ENCODE data around the gene PLEKHD1. TPM values are rescaled to one million over a fixed set of nuclear protein-coding genes. Genes with fewer than 3 reads are reported as not detected.

The PLEKHD1 gene
- total and polyA plus RNA-seq, 7 experiments from 2014 or later, result 0.07 to 0.74 (median 0.26) TPM; not detected in 1

GRCh38 chr14:69573831-69574262 is 89.3 kb downstream of the PLEKHD1 start:
- no peak overlapping the region for H3K27ac Mint-ChIP-seq
- Histone ChIP-seq H3K27me3 (ENCODE audit: control insufficient read depth in 2 of 2, insufficient read depth in 2 of 2, low read length in 2 of 2) (peaks cover 0 to 6% of the 10 kb centered on the region in 2 donors), H3K27ac (ENCODE audit: low read depth, low read length) (no peak overlapping the region), H3K4me1 (ENCODE audit: control insufficient read depth in 2 of 2, insufficient read depth in 2 of 2, low read length in 2 of 2) (peaks cover 9 to 16% of the 10 kb centered on the region in 2 donors), H3K9me3 (ENCODE audit: control insufficient read depth in 2 of 3, low read length in 3 of 3) (no peaks in the 10 kb centered on the region), H3K4me3 (ENCODE audit: low read length) (peak overlapping the region; percentile 13), H3K36me3 (ENCODE audit: control insufficient read depth in 2 of 3, insufficient read depth in 3 of 3, low read length in 3 of 3) (no peaks in the 10 kb centered on the region)
- intact Hi-C loops (cut with micrococcal nuclease), result loop anchor here (1.0 to 5.0 kb wide), 3 partner anchors 312 to 445 kb away; partner anchors contain the start of gene GALNT16 (in 1 of the 2)
- no peaks in the 10 kb centered on the region for H3K36me3 Mint-ChIP-seq
- peaks cover 53 to 82% (median 53%) of the 10 kb centered on the region in 5 donors for H3K27me3 Mint-ChIP-seq
- H3K4me1 Mint-ChIP-seq, result peaks cover 5 to 15% (median 12%) of the 10 kb centered on the region in 7 donors
- ChIA-PET POLR2A (no interaction called here), CTCF (interaction anchor here (0.6 to 0.8 kb wide), 2 partner anchors 146 to 332 kb away, joined by 3 to 12 read pairs; no protein-coding TSS in a partner anchor)
- peaks cover 0 to 1% (median 0%) of the 10 kb centered on the region in 11 donors for H3K9me3 Mint-ChIP-seq
- DNase-seq (no peak), ATAC-seq (no peak)
- H3K4me3 Mint-ChIP-seq, result peak overlapping the region; percentile 48 to 96 (median 84)

DNA sequence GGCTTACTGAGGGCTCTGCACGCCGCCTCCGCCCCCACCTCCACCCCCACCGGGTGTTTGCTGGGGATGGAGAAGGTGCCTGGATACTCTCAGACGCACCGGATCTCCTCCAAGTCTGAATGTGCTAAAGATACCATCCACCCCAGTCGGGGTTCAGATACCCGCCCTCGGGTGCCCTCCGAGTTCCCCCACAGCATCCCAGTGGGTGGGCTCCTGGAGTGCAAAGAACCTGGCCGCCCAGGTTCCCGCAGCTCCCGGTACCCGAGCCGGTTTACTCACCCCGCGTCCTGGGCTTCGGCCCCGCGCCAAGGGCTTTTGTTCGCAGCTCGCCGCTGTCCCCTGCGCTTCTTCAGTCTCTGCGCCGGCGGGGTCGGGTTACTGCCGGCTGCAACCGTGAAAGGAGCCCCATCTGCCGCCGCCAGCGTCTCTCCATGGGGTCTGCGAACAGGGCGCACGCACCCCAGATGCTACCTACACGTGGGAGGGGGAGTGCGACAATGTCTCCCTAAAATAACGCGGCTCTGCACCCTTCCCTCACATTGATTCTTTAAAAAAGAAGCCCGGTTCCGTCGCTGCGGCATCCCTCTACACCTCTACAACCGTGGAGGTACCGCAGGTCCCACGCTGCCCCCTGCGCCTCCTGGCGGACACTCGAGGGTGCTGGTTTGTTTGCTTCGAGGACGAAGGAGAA is 89.9 kb downstream of the PLEKHD1 start, which contains the start of gene CCDC177:
Gene CCDC177 (minus strand): TSS at position 609 of the 691 bp plus-strand sequence. CDS start 1,249 bp downstream, outside the sequence.
- Histone ChIP-seq H3K27me3 (ENCODE audit: control insufficient read depth in 2 of 2, insufficient read depth in 2 of 2, low read length in 2 of 2) (peaks cover 0 to 6% of the 10 kb centered on the region in 2 donors), H3K4me3 (ENCODE audit: low read length) (peak within 1 kb of the TSS; percentile 59), H3K4me1 (ENCODE audit: control insufficient read depth in 2 of 2, insufficient read depth in 2 of 2, low read length in 2 of 2) (peaks cover 9 to 16% of the 10 kb centered on the region in 2 donors), H3K9me3 (ENCODE audit: control insufficient read depth in 2 of 3, low read length in 3 of 3) (no peaks in the 10 kb centered on the region), H3K27ac (ENCODE audit: low read depth, low read length) (no peak within 1 kb of the TSS), H3K36me3 (ENCODE audit: control insufficient read depth in 2 of 3, insufficient read depth in 3 of 3, low read length in 3 of 3) (no peaks in the 10 kb centered on the region)
- intact Hi-C loops (cut with micrococcal nuclease), result loop anchor here (1.0 to 5.0 kb wide), 3 partner anchors 312 to 445 kb away; partner anchors contain the start of gene GALNT16 (in 1 of the 2)
- DNase-seq, result peak; percentile 42 to 73 (median 66)
- Mint-ChIP-seq H3K4me3 (peak within 1 kb of the TSS; percentile 83 to 96 (median 87)), H3K4me1 (peaks cover 5 to 15% (median 12%) of the 10 kb centered on the region in 7 donors), H3K36me3 (no peaks in the 10 kb centered on the region), H3K27me3 (peaks cover 47 to 82% (median 48%) of the 10 kb centered on the region in 5 donors), H3K27ac (peak within 1 kb of the TSS in 2 of 9 donors; percentile 32 to 36), H3K9me3 (peaks cover 0 to 1% (median 0%) of the 10 kb centered on the region in 11 donors)
- ChIA-PET POLR2A (interaction anchor here (0.7 kb wide), 3 partner anchors 64 to 1346 kb away, joined by 3 to 7 read pairs (median 7); no protein-coding TSS in a partner anchor), CTCF (interaction anchor here (0.6 to 1.2 kb wide), 6 partner anchors 11 to 428 kb away, joined by 3 to 12 read pairs (median 4); no protein-coding TSS in a partner anchor)
- peak; percentile 92 for ATAC-seq

GRCh38 chr14:69574954-69575295 is 90.4 kb downstream of the PLEKHD1 start:
- H3K27me3 ChIP-seq (ENCODE audit: control insufficient read depth in 2 of 2, insufficient read depth in 2 of 2, low read length in 2 of 2), result peaks cover 0 to 4% of the 10 kb centered on the region in 2 donors
- POLR2A ChIA-PET, result interaction anchor here (0.7 kb wide), 3 partner anchors 64 to 1345 kb away, joined by 3 to 7 read pairs (median 7); no protein-coding TSS in a partner anchor
- H3K4me1 Mint-ChIP-seq, result peaks cover 5 to 15% (median 12%) of the 10 kb centered on the region in 7 donors
- H3K27ac Mint-ChIP-seq, result no peak overlapping the region
- H3K36me3 ChIP-seq (ENCODE audit: control insufficient read depth in 2 of 3, insufficient read depth in 3 of 3, low read length in 3 of 3), result no peaks in the 10 kb centered on the region
- peaks cover 0 to 1% (median 0%) of the 10 kb centered on the region in 11 donors for H3K9me3 Mint-ChIP-seq
- peaks cover 42 to 81% (median 43%) of the 10 kb centered on the region in 5 donors for H3K27me3 Mint-ChIP-seq
- ATAC-seq (no peak), DNase-seq (no peak)
- no peaks in the 10 kb centered on the region for H3K36me3 Mint-ChIP-seq
- no peaks in the 10 kb centered on the region for H3K9me3 ChIP-seq (ENCODE audit: control insufficient read depth in 2 of 3, low read length in 3 of 3)
- peaks cover 9 to 16% of the 10 kb centered on the region in 2 donors for H3K4me1 ChIP-seq (ENCODE audit: control insufficient read depth in 2 of 2, insufficient read depth in 2 of 2, low read length in 2 of 2)
- H3K4me3 Mint-ChIP-seq, result peak overlapping the region; percentile 83 to 96 (median 87)
- H3K27ac ChIP-seq (ENCODE audit: low read depth, low read length), result no peak overlapping the region
- H3K4me3 ChIP-seq (ENCODE audit: low read length), result no peak overlapping the region
- CTCF ChIA-PET, result interaction anchor here (0.6 to 1.2 kb wide), 6 partner anchors 10 to 428 kb away, joined by 3 to 6 read pairs (median 4); no protein-coding TSS in a partner anchor
- intact Hi-C loops (cut with micrococcal nuclease), result loop anchor here (1.0 to 5.0 kb wide), 3 partner anchors 313 to 446 kb away; partner anchors contain the start of gene GALNT16 (in 1 of the 2)

DNA sequence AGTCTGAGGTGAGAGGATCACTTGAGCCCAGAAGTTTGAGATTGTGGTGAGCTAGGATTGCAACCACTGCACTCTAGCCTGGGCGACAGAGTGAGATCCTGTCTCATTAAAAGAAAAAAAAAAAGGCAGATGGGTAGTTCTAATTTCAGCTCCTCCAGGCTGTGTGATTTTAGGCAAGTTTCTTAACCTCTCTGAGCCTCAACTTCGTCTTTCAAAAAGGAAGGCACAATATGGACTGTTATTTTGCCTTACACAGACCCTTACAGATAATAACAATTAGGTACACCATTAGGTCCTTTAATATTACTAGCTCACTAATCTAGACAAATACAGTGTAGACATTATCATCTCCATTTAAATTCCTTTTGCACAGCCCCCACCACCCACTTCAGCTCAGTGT is 94.9 kb downstream of the PLEKHD1 start:
- no peak overlapping the region for H3K4me3 ChIP-seq (ENCODE audit: low read length)
- DNase-seq (no peak), ATAC-seq (no peak)
- CTCF ChIA-PET, result interaction anchor here (0.5 to 1.2 kb wide), 2 partner anchors 26 to 174 kb away, joined by 3 read pairs; no protein-coding TSS in a partner anchor
- no peaks in the 10 kb centered on the region for H3K36me3 ChIP-seq (ENCODE audit: control insufficient read depth in 2 of 3, insufficient read depth in 3 of 3, low read length in 3 of 3)
- intact Hi-C loops (cut with micrococcal nuclease), result no loop called here
- peaks cover under 1 to 2% of the 10 kb centered on the region in 2 donors for H3K4me1 ChIP-seq (ENCODE audit: control insufficient read depth in 2 of 2, insufficient read depth in 2 of 2, low read length in 2 of 2)
- Mint-ChIP-seq H3K4me3 (no peak overlapping the region), H3K27me3 (peaks cover 21 to 54% (median 22%) of the 10 kb centered on the region in 5 donors), H3K4me1 (peaks cover 3 to 7% (median 4%) of the 10 kb centered on the region in 7 donors), H3K36me3 (no peaks in the 10 kb centered on the region), H3K27ac (no peak overlapping the region), H3K9me3 (peaks cover 0 to 1% (median 0%) of the 10 kb centered on the region in 11 donors)
- POLR2A ChIA-PET, result no interaction called here
- H3K27me3 ChIP-seq (ENCODE audit: control insufficient read depth in 2 of 2, insufficient read depth in 2 of 2, low read length in 2 of 2), result no peaks in the 10 kb centered on the region
- no peak overlapping the region for H3K27ac ChIP-seq (ENCODE audit: low read depth, low read length)
- no peaks in the 10 kb centered on the region for H3K9me3 ChIP-seq (ENCODE audit: control insufficient read depth in 2 of 3, low read length in 3 of 3)

- no peaks in the 10 kb centered on the region for H3K36me3 Mint-ChIP-seq
- no peak for DNase-seq
These were observed 95.6 kb downstream of the PLEKHD1 start for GRCh38 chr14:69580009-69580577.

More at GRCh38 chr14:69580009-69580577, 95.6 kb downstream of the PLEKHD1 start:
- ChIA-PET POLR2A (no interaction called here), CTCF (interaction anchor here (0.5 to 1.2 kb wide), 5 partner anchors 25 to 755 kb away, joined by 3 to 5 read pairs (median 3); no protein-coding TSS in a partner anchor)
- no peak overlapping the region for H3K27ac Mint-ChIP-seq
- intact Hi-C loops (cut with micrococcal nuclease), result no loop called here
- Histone ChIP-seq H3K9me3 (ENCODE audit: control insufficient read depth in 2 of 3, low read length in 3 of 3) (no peaks in the 10 kb centered on the region), H3K4me1 (ENCODE audit: control insufficient read depth in 2 of 2, insufficient read depth in 2 of 2, low read length in 2 of 2) (no peaks in the 10 kb centered on the region), H3K27ac (ENCODE audit: low read depth, low read length) (no peak overlapping the region), H3K4me3 (ENCODE audit: low read length) (no peak overlapping the region), H3K27me3 (ENCODE audit: control insufficient read depth in 2 of 2, insufficient read depth in 2 of 2, low read length in 2 of 2) (no peaks in the 10 kb centered on the region), H3K36me3 (ENCODE audit: control insufficient read depth in 2 of 3, insufficient read depth in 3 of 3, low read length in 3 of 3) (no peaks in the 10 kb centered on the region)
- H3K27me3 Mint-ChIP-seq, result peaks cover 15 to 51% (median 16%) of the 10 kb centered on the region in 5 donors
- H3K9me3 Mint-ChIP-seq, result peaks cover 0 to 1% (median 0%) of the 10 kb centered on the region in 11 donors
- ATAC-seq, result peak; percentile 37
- H3K4me3 Mint-ChIP-seq, result no peak overlapping the region
- peaks cover 0 to 4% (median 0%) of the 10 kb centered on the region in 7 donors for H3K4me1 Mint-ChIP-seq

Data from naive thymus-derived CD4-positive, alpha-beta T cell (primary cell).